ENCODE data around the gene ITGB6. TPM values are rescaled to one million over a fixed set of nuclear protein-coding genes. Genes with fewer than 3 reads are reported as not detected.

ITGB6 gene
- not detected for total RNA-seq

GRCh38 chr2:160199683-160200389 is at the start of gene ITGB6:
TSS of gene ITGB6 (minus strand) at chr2:160200272. CDS start at chr2:160200063, 209 bp downstream.
- Mint-ChIP-seq H3K9me3 (no peaks in the 10 kb centered on the region), H3K4me3 (no peak within 1 kb of the TSS), H3K27ac (no peak within 1 kb of the TSS), H3K36me3 (ENCODE audit: low read depth) (no peaks in the 10 kb centered on the region), H3K27me3 (ENCODE audit: low read depth) (no peaks in the 10 kb centered on the region), H3K4me1 (ENCODE audit: low read depth) (peaks cover 2% of the 10 kb centered on the region)
- no peak for DNase-seq
- intact Hi-C loops (cut with micrococcal nuclease), result no loop called here
- CTCF ChIA-PET, result no interaction called here

GRCh38 chr2:160247296-160248035 is 47.4 kb upstream of the ITGB6 start:
- no peaks in the 10 kb centered on the region for H3K4me1 Mint-ChIP-seq (ENCODE audit: low read depth)
- intact Hi-C loops (cut with micrococcal nuclease), result no loop called here
- no peak for DNase-seq
- no peak overlapping the region for H3K27ac Mint-ChIP-seq
- H3K4me3 Mint-ChIP-seq, result no peak overlapping the region
- H3K27me3 Mint-ChIP-seq (ENCODE audit: low read depth), result no peaks in the 10 kb centered on the region
- no peaks in the 10 kb centered on the region for H3K9me3 Mint-ChIP-seq
- CTCF ChIA-PET, result interaction anchor here (1.4 to 1.7 kb wide), 2 partner anchors 22 to 162 kb away, joined by 3 to 5 read pairs; no protein-coding TSS in a partner anchor
- H3K36me3 Mint-ChIP-seq (ENCODE audit: low read depth), result no peaks in the 10 kb centered on the region

DNA sequence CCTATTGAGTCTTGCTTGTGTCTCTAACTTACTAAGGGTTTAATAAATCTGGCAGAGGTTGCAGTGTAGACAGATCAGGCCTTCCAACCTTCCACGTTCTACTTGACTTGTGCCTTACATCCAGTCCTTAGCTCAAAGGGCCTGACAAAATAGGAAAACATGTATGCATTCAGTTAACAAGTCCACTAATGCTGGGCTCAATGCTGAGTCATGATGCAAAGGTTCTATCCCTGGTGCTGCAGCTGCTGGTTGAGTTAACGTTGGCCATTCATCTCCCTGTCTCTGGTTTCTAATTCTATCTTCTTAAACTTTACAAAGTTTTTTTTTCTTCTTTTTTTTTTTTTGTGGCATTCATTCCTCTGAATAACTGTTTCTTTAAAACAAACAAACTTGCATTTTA is 46.3 kb upstream of the ITGB6 start:
- H3K36me3 Mint-ChIP-seq (ENCODE audit: low read depth), result no peaks in the 10 kb centered on the region
- H3K27me3 Mint-ChIP-seq (ENCODE audit: low read depth), result no peaks in the 10 kb centered on the region
- no peak for DNase-seq
- intact Hi-C loops (cut with micrococcal nuclease), result no loop called here
- no peak overlapping the region for H3K27ac Mint-ChIP-seq
- H3K9me3 Mint-ChIP-seq, result no peaks in the 10 kb centered on the region
- H3K4me1 Mint-ChIP-seq (ENCODE audit: low read depth), result no peaks in the 10 kb centered on the region
- no peak overlapping the region for H3K4me3 Mint-ChIP-seq
- CTCF ChIA-PET, result interaction anchor here (1.2 kb wide), 1 partner anchor 10 kb away, joined by 3 read pairs; no protein-coding TSS in a partner anchor

DNA sequence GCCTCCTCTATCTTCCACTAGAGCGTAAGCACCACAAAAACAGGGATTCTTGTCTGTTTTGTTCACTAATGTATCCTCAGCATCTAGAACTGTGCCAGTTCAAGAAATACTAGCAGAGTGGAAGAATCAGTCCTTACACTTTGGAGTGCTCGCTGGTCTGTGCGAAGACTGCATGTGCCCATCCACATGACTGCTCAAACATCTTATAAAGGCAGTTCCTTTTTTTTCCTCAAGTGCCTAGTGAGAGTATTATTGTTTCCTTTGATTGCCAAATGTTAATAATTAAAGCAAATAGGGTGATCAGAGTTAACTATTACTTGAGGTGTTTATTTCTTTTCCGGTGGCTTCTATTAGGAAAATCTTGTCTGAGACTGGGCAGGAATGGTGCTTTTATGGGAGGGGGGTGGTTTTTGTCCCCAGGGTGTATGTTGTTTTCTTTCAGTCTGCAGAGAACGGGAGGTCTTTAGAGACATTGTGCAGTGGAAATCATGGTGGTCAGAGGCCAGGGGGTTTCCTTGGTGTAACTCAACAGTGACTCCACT is 45.6 kb upstream of the ITGB6 start:
- H3K27ac Mint-ChIP-seq, result no peak overlapping the region

GRCh38 chr2:160242893-160243564 is 43.0 kb upstream of the ITGB6 start:
- no peak overlapping the region for H3K4me3 Mint-ChIP-seq
- H3K27me3 Mint-ChIP-seq (ENCODE audit: low read depth), result no peaks in the 10 kb centered on the region
- H3K4me1 Mint-ChIP-seq (ENCODE audit: low read depth), result no peaks in the 10 kb centered on the region
- no peaks in the 10 kb centered on the region for H3K9me3 Mint-ChIP-seq
- no peak overlapping the region for H3K27ac Mint-ChIP-seq
- CTCF ChIA-PET, result interaction anchor here (1.3 kb wide), 1 partner anchor 9 kb away, joined by 3 read pairs; no protein-coding TSS in a partner anchor
- no peak for DNase-seq
- intact Hi-C loops (cut with micrococcal nuclease), result no loop called here
- no peaks in the 10 kb centered on the region for H3K36me3 Mint-ChIP-seq (ENCODE audit: low read depth)

More for the DNA sequence above, 45.6 kb upstream of the ITGB6 start:
- no peaks in the 10 kb centered on the region for H3K27me3 Mint-ChIP-seq (ENCODE audit: low read depth)
- CTCF ChIA-PET, result interaction anchor here (1.2 kb wide), 1 partner anchor 10 kb away, joined by 3 read pairs; no protein-coding TSS in a partner anchor
- DNase-seq, result no peak
- H3K36me3 Mint-ChIP-seq (ENCODE audit: low read depth), result no peaks in the 10 kb centered on the region
- no peaks in the 10 kb centered on the region for H3K9me3 Mint-ChIP-seq
- intact Hi-C loops (cut with micrococcal nuclease), result no loop called here
- H3K4me1 Mint-ChIP-seq (ENCODE audit: low read depth), result no peaks in the 10 kb centered on the region
- no peak overlapping the region for H3K4me3 Mint-ChIP-seq

GRCh38 chr2:160241251-160242137 is 41.4 kb upstream of the ITGB6 start:
- intact Hi-C loops (cut with micrococcal nuclease), result no loop called here
- Mint-ChIP-seq H3K4me1 (ENCODE audit: low read depth) (no peaks in the 10 kb centered on the region), H3K36me3 (ENCODE audit: low read depth) (no peaks in the 10 kb centered on the region), H3K9me3 (no peaks in the 10 kb centered on the region), H3K27ac (no peak overlapping the region), H3K27me3 (ENCODE audit: low read depth) (no peaks in the 10 kb centered on the region), H3K4me3 (no peak overlapping the region)
- CTCF ChIA-PET, result interaction anchor here (1.0 kb wide), 1 partner anchor 11 kb away, joined by 4 read pairs; no protein-coding TSS in a partner anchor
- DNase-seq, result no peak

- DNase-seq, result no peak
- H3K4me1 Mint-ChIP-seq (ENCODE audit: low read depth), result no peaks in the 10 kb centered on the region
- CTCF ChIA-PET, result interaction anchor here (0.5 kb wide), 1 partner anchor 526 kb away, joined by 4 read pairs; no protein-coding TSS in a partner anchor
- H3K27me3 Mint-ChIP-seq (ENCODE audit: low read depth), result no peaks in the 10 kb centered on the region
- H3K36me3 Mint-ChIP-seq (ENCODE audit: low read depth), result no peaks in the 10 kb centered on the region
- H3K9me3 Mint-ChIP-seq, result no peaks in the 10 kb centered on the region
- intact Hi-C loops (cut with micrococcal nuclease), result no loop called here
- H3K27ac Mint-ChIP-seq, result no peak overlapping the region
- H3K4me3 Mint-ChIP-seq, result no peak overlapping the region
Observed at GRCh38 chr2:160239436-160239835, 39.4 kb upstream of the ITGB6 start.

DNA sequence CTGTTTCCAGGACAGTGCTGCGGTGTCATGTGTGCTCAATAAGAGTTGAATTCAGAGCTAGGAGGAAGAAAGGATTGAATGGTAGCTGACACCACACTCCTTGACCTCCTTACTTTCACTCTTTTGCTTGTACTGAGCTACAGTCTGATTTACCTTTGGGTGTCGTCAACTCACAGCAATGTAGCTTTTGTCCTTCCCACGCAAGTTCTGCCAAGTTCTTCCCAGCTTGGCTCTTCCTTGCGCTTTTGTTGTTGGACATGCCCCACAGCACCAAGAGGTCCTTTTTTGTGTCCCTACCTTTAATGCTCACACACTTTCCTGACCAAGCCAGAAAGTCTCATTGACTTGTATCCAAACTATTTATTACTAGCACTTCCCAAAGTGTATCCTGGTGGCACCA is 38.3 kb upstream of the ITGB6 start:
- no peak overlapping the region for H3K4me3 Mint-ChIP-seq
- no peak overlapping the region for H3K27ac Mint-ChIP-seq
- intact Hi-C loops (cut with micrococcal nuclease), result no loop called here
- no peaks in the 10 kb centered on the region for H3K9me3 Mint-ChIP-seq
- no peak for DNase-seq
- H3K4me1 Mint-ChIP-seq (ENCODE audit: low read depth), result no peaks in the 10 kb centered on the region
- no peaks in the 10 kb centered on the region for H3K27me3 Mint-ChIP-seq (ENCODE audit: low read depth)
- CTCF ChIA-PET, result interaction anchor here (0.7 kb wide), 1 partner anchor 13 kb away, joined by 3 read pairs; no protein-coding TSS in a partner anchor
- no peaks in the 10 kb centered on the region for H3K36me3 Mint-ChIP-seq (ENCODE audit: low read depth)

DNA sequence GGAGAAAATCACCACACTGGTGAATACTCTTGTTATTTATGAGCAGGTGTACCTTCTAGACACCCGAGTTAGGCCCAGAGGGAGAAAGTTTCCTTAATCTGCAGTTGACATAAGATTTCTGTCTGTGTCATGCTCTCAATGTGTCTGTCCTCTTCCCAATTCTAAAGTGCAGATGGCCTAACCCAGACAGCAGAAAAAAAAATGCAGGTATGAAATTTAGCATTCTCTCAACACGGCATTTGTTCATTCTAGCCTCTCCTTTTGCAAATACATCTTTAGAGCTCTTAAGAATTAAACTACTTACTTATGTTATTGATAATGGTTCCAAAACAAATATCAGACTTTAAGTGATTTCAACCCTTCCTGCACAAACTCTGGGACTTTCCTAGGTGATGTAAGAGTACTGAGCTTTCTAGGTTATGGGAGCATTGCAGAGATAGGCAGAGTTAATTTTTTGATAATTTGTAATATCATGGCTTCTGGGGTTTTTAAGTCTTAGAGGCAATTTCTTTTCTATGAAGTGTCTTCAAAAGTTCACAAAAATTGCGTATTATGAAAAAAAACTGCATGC is 32.9 kb upstream of the ITGB6 start:
- intact Hi-C loops (cut with micrococcal nuclease), result no loop called here
- Mint-ChIP-seq H3K4me3 (no peak overlapping the region), H3K9me3 (no peaks in the 10 kb centered on the region), H3K4me1 (ENCODE audit: low read depth) (no peaks in the 10 kb centered on the region), H3K36me3 (ENCODE audit: low read depth) (no peaks in the 10 kb centered on the region), H3K27ac (no peak overlapping the region), H3K27me3 (ENCODE audit: low read depth) (no peaks in the 10 kb centered on the region)
- DNase-seq, result no peak
- CTCF ChIA-PET, result interaction anchor here (1.3 to 2.2 kb wide), 2 partner anchors 19 to 123 kb away, joined by 4 to 6 read pairs; no protein-coding TSS in a partner anchor

- CTCF ChIA-PET, result interaction anchor here (0.6 to 1.1 kb wide), 3 partner anchors 20 to 384 kb away, joined by 3 to 4 read pairs (median 3); no protein-coding TSS in a partner anchor
- H3K4me3 Mint-ChIP-seq, result no peak overlapping the region
- H3K9me3 Mint-ChIP-seq, result no peaks in the 10 kb centered on the region
- no peak overlapping the region for H3K27ac Mint-ChIP-seq
- peaks cover 13% of the 10 kb centered on the region for H3K27me3 Mint-ChIP-seq (ENCODE audit: low read depth)
- H3K4me1 Mint-ChIP-seq (ENCODE audit: low read depth), result peaks cover 10% of the 10 kb centered on the region
- intact Hi-C loops (cut with micrococcal nuclease), result loop anchor here (10.0 kb wide), 1 partner anchor 515 kb away; the partner anchor contains the start of gene MARCHF7
- H3K36me3 Mint-ChIP-seq (ENCODE audit: low read depth), result no peaks in the 10 kb centered on the region
- no peak for DNase-seq
Observed at GRCh38 chr2:160229591-160229990, 29.5 kb upstream of the ITGB6 start.

Measured in activated naive CD4-positive, alpha-beta T cell treated with anti-CD3 and anti-CD28 coated beads for 36 hours (primary cell).